Spleen (tissue), 3 donors: ENCODE results near the gene HOXA5.

Source experiments
- POLR2A ChIP-seq, 3 donors: fragments of 450-650 bp; IDR thresholded peaks; one replicate each; pipeline ENCODE4 v1.5.1; 2017; ENCODE audit warnings: antibody characterized with exemption in 3 of 3, mild to moderate bottlenecking in 1 of 3
- POLR2AphosphoS5 ChIP-seq, 3 donors: sonication (generic); formaldehyde crosslinking; IDR thresholded peaks; one replicate each; pipeline ENCODE4 v1.5.1; 2017; ENCODE audit warnings: antibody characterized with exemption in 3 of 3

- no peak for TF ChIP-seq POLR2A (IDR thresholded peaks at IDR 0.05)
- TF ChIP-seq POLR2AphosphoS5 (IDR thresholded peaks at IDR 0.05) = peak in 2 of 3 donors; percentile 34 to 43
These were observed 13.5 kb downstream of the HOXA5 start for GRCh38 chr7:27129729-27130539.
